ENCODE measurements around the gene TEX38. TPM values are rescaled to one million over a fixed set of nuclear protein-coding genes. Genes with fewer than 3 reads are reported as not detected.
"Not testable (repeated sequence)": the region's sequence is repeated elsewhere in the genome, so short reads cannot be mapped to it uniquely, and the experiment has no call there.

Gene TEX38
- total RNA-seq, 2 donors from 2014 or later: 0.55 TPM; not detected in 1

DNA sequence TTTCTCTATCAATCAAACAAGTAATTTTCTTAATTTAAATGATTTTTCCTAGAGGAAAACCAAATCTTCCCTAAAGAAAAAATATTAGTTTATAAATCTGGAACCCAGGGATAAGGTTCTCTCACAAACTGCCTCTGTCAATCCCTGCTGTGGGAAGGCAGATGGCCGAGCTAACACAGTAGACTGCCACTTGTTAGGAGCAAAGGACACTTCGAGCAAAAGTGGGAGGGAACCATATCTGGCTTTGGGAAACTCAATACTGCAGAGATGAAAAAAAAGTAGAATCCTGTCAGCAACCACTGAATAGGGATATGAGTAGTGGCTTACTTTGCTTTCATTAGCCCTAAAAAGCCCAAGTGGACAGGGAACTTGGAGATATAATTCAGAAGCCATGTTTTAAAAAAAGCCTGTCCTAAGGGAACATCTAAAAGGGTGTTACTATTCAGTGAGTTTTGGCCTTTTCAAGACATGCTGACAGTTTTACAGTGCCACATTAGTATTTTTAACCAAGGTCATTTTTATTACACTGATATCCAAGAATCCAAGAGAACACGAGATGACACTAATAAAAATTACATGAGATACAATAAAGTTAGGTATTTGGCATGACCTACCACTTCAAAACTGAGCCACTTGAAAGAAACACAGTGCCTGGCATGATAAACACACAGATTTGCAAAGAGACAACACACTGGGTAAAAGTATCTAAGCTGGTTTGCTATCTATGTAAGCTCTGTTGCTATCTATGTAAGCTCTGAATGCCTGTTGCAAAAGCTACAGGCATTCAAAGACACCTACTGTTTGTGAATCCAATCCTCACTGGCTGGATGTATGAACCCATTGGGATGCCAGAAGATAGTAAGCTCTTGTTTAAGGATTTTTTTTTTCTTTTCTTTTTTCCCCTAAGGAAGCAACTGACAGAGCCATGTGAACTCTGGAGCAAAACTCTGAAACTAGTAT lies 21.4 kb downstream of the TEX38 start:
- peaks cover 38% of the 10 kb centered on the region for H3K4me1 ChIP-seq (ENCODE audit: control insufficient read depth, insufficient read depth, low read length)
- peak overlapping the region; percentile 25 for H3K4me3 ChIP-seq (ENCODE audit: low read length)
- peaks cover 61% of the 10 kb centered on the region for H3K36me3 ChIP-seq (ENCODE audit: control insufficient read depth, insufficient read depth, low read length)
- no peaks in the 10 kb centered on the region for H3K9me3 ChIP-seq (ENCODE audit: control insufficient read depth, low read length)
- H3K27me3 ChIP-seq (ENCODE audit: control insufficient read depth, insufficient read depth, low read length, poor library complexity, severe bottlenecking): no peaks in the 10 kb centered on the region
- peaks cover 54% of the 10 kb centered on the region for H3K36me3 Mint-ChIP-seq (ENCODE audit: low read depth)
- TF ChIP-seq, protein P1, sequence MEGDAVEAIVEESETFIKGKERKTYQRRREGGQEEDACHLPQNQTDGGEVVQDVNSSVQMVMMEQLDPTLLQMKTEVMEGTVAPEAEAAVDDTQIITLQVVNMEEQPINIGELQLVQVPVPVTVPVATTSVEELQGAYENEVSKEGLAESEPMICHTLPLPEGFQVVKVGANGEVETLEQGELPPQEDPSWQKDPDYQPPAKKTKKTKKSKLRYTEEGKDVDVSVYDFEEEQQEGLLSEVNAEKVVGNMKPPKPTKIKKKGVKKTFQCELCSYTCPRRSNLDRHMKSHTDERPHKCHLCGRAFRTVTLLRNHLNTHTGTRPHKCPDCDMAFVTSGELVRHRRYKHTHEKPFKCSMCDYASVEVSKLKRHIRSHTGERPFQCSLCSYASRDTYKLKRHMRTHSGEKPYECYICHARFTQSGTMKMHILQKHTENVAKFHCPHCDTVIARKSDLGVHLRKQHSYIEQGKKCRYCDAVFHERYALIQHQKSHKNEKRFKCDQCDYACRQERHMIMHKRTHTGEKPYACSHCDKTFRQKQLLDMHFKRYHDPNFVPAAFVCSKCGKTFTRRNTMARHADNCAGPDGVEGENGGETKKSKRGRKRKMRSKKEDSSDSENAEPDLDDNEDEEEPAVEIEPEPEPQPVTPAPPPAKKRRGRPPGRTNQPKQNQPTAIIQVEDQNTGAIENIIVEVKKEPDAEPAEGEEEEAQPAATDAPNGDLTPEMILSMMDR (conservative IDR thresholded peaks at IDR 0.05): no peak
- no peak for DNase-seq
- peaks cover 62% of the 10 kb centered on the region for H3K4me1 Mint-ChIP-seq
- H3K9ac ChIP-seq (ENCODE audit: extremely low read depth, low read length, poor library complexity, severe bottlenecking): no peak overlapping the region
- H3K27me3 Mint-ChIP-seq (ENCODE audit: insufficient read depth): no peaks in the 10 kb centered on the region
- 64 to 100% methylated on average over 1 to 3 of the region's 3 CpGs for WGBS, 2 experiments (ENCODE audit: insufficient coverage in 1 of 2, insufficient read length in 1 of 2)
- no peak overlapping the region for H3K4me3 Mint-ChIP-seq
- H3K9me3 Mint-ChIP-seq: no peaks in the 10 kb centered on the region
- H3K27ac ChIP-seq (ENCODE audit: low read depth, low read length): no peak overlapping the region
- peak overlapping the region; percentile 81 for H3K27ac Mint-ChIP-seq

DNA sequence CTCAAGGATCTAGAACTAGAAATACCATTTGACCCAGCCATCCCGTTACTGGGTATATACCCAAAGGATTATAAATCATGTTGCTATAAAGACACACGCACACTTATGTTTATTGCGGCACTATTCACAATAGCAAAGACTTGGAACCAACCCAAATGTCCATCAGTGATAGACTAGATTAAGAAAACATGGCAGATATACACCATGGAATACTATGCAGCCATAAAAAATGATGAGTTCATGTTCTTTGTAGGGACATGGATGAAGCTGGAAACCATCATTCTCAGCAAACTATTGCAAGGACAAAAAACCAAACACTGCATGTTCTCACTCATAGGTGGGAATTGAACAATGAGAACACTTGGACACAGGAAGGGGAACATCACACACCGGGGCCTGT lies 23.0 kb downstream of the TEX38 start:
- Mint-ChIP-seq H3K4me1 (peaks cover 61% of the 10 kb centered on the region), H3K36me3 (ENCODE audit: low read depth) (peaks cover 63% of the 10 kb centered on the region)
- H3K27me3 Mint-ChIP-seq (ENCODE audit: insufficient read depth); H3K9me3 ChIP-seq (ENCODE audit: control insufficient read depth, low read length); H3K27ac ChIP-seq (ENCODE audit: low read depth, low read length); H3K4me3 Mint-ChIP-seq; H3K9me3 Mint-ChIP-seq; H3K27ac Mint-ChIP-seq; DNase-seq; H3K9ac ChIP-seq (ENCODE audit: extremely low read depth, low read length, poor library complexity, severe bottlenecking); H3K27me3 ChIP-seq (ENCODE audit: control insufficient read depth, insufficient read depth, low read length, poor library complexity, severe bottlenecking); H3K4me3 ChIP-seq (ENCODE audit: low read length): not testable (repeated sequence)
- WGBS, 2 experiments (ENCODE audit: insufficient coverage in 1 of 2, insufficient read length in 1 of 2): 96% methylated on average over 3 of the region's 4 CpGs; no CpG with 5 or more reads in 1 of the 2 experiments
- Histone ChIP-seq H3K4me1 (ENCODE audit: control insufficient read depth, insufficient read depth, low read length) (peaks cover 26% of the 10 kb centered on the region), H3K36me3 (ENCODE audit: control insufficient read depth, insufficient read depth, low read length) (peaks cover 68% of the 10 kb centered on the region)

DNA sequence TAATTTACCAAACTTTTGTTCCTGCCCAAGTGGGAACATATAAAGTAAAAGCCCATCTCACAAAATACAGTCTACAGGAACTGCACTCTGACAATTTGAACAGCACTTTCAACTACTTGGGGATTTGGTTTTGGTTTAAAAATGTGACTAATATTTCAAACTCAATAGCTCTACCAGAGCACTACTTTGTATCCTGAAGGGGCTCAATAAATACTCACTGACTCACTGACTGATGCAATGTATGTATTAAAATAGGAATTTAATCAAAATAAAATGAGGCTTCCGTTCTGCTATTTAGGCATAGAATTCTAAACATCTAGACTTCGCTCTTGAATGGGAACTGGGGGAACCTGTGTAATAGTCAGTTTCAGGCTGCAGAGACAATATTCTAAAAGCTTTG lies 25.4 kb downstream of the TEX38 start:
- Histone ChIP-seq H3K27ac (ENCODE audit: low read depth, low read length) (no peak overlapping the region), H3K9me3 (ENCODE audit: control insufficient read depth, low read length) (no peaks in the 10 kb centered on the region), H3K36me3 (ENCODE audit: control insufficient read depth, insufficient read depth, low read length) (peaks cover 72% of the 10 kb centered on the region), H3K9ac (ENCODE audit: extremely low read depth, low read length, poor library complexity, severe bottlenecking) (no peak overlapping the region), H3K27me3 (ENCODE audit: control insufficient read depth, insufficient read depth, low read length, poor library complexity, severe bottlenecking) (no peaks in the 10 kb centered on the region), H3K4me3 (ENCODE audit: low read length) (no peak overlapping the region), H3K4me1 (ENCODE audit: control insufficient read depth, insufficient read depth, low read length) (peaks cover 11% of the 10 kb centered on the region)
- no peaks in the 10 kb centered on the region for H3K27me3 Mint-ChIP-seq (ENCODE audit: insufficient read depth)
- WGBS, 2 experiments (ENCODE audit: insufficient coverage in 1 of 2, insufficient read length in 1 of 2): 92 to 94% methylated on average over 2 of the region's 2 CpGs
- H3K4me3 Mint-ChIP-seq: no peak overlapping the region
- H3K4me1 Mint-ChIP-seq: peaks cover 44% of the 10 kb centered on the region
- no peaks in the 10 kb centered on the region for H3K9me3 Mint-ChIP-seq
- TF ChIP-seq, protein P1 (conservative IDR thresholded peaks at IDR 0.05): no peak
- peaks cover 52% of the 10 kb centered on the region for H3K36me3 Mint-ChIP-seq (ENCODE audit: low read depth)
- DNase-seq: no peak
- no peak overlapping the region for H3K27ac Mint-ChIP-seq
